ENCODE results near the gene SMCO2.
A peak's percentile ranks its signal among the peaks of the same experiment; 100 is the strongest.

Gene SMCO2

DNA sequence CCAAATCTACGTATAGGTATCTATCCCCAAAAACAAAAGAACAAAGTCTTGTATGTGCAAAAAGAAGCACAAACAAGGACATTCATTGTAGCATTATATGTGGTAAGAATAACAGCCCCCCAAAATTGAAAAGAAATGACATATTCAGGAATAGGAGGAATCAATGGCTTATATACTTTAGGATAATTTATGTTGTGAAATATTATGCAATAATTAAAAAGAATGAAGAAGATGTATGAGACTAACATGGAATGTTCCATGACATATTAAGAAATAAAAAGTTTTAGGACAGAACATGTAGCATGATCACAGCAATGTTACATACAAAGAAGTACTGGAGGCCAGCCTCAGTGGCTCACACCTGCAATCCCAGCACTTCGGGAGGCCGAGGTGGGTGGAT lies 9.1 kb downstream of the SMCO2 start:
- no peak for DNase-seq

DNA sequence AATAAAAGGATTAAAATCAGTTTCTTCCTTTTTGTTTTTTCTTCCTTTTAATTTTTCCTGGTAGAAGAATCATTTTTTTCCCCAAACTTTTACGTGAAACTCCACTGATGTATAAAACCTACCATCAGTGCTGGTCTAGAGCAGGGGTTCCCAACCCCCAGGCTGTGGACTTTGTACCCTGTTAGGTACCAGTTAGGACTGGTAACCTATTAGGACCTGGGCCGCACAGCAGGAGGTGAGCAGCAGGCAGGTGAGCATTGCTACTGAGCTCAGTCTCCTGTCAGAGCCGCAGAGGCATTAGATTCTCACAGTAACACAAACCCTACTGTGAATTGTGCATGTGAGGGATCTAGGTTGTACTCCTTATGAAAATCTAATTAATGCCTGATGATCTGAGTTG lies 10.1 kb downstream of the SMCO2 start:
- DNase-seq: no peak

DNA sequence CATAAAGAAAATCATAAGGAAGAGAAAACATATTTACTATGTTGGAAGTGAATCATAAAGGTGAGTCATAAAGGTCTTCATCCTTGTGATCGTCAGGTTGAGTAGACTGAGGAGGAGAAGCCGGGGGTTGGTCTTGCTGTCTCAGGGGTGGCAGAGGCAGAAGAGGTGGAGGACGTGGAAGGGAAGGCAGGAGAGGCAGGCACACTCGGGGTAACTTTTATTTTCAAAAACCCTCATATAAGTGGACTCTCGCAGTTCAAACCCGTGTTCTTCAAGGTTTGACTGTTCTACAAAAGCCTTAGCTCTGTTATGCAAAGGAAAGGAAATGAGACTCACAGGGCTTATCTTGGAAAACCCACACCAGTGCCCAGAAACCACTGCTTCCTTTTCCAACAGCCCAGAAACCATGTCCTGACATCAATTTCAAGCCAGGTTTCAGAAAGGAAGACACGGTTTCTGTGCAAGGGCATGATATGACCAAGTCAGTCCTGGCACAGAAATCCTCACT lies 14.0 kb downstream of the SMCO2 start:
- DNase-seq: no peak

- DNase-seq: no peak
These were observed 15.7 kb downstream of the SMCO2 start for GRCh38 chr12:27462151-27462694.

- peak; percentile 53 for DNase-seq
These were observed 16.3 kb downstream of the SMCO2 start for GRCh38 chr12:27462851-27463250.

DNA sequence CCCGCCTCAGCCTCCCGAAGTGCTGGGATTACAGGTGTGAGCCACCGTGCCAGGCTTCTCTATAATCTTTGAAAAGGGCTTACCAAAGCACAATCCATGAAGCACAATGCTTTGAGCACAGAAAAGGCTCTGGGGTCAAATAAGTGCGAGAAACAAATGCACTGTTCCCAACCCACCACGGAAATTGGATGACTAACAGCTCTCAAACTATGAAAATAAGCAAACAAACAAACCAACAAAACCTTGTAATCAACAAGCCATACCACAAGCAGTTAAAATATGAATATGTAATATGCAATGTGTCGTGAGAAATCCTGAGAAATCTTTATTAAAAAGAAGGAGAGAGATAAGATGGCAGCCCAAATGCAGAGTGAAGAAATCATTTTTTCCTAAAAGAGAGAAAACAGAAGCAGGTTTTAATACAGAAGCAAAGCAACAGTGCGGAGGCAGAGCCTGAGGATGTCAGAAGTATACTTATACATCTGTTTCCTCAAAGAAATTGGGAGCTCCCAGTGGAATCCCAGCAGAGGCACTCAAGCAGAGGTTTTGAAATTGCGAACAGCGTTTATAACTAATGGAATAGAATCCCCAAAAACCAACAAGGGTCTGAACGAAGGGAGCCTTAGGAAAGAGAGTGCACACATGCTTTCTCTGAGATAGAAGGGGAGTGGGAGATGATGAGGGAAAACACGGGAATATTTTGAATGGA lies 17.1 kb downstream of the SMCO2 start:
- DNase-seq: no peak

GRCh38 chr12:27464220-27464554 lies 17.7 kb downstream of the SMCO2 start:
- no peak for DNase-seq

GRCh38 chr12:27467641-27468040 lies 21.1 kb downstream of the SMCO2 start:
- DNase-seq: no peak

DNA sequence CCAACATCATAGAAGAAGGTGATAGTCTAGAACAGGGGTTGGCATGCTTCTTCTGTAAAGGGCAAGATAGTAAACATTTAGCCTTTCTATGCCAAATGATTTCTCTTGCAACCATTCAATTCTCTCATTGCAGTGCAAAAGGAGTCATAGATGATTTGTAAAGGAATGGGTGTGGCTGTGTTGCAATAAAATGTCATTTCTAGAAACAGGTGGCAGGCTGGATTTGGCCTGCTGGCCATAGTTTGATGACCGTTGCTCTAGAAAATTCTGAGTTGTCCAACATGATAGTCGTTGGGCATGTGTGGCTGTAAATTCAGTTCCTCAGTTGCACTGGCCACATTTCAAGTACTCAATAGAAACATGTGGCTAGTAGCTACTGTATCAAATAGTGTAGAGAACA lies 21.7 kb downstream of the SMCO2 start:
- DNase-seq: no peak

DNA sequence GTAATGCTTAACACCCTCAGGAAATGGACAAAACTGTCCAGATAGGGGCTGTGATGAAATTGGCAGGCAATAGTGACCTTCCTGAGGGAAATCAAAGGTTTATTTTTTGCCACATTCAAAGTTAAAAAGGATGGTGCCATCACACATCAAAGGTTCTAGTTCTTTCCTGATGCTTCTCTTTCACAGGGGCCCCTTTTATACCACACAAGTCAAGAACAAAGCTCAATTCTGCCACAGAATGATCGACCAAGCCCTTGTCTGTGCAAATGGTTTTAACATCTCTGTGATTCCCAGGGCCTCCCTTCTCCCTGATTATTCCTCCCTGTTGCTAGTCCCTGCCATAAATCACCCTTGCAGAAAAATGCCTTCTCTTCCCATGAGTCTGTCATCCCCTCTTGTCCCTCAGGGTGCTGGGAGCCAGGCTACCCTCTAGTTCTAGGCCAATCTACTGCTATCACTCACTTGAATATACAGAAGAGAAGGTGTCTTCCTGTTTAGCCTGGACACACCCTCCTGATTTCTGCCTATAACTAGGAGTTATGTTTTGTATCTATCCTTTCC lies 22.7 kb downstream of the SMCO2 start:
- DNase-seq: no peak

GRCh38 chr12:27472604-27473003 lies 26.1 kb downstream of the SMCO2 start:
- no peak for DNase-seq

- no peak for DNase-seq
These were observed 27.8 kb downstream of the SMCO2 start for GRCh38 chr12:27474344-27474743.

DNA sequence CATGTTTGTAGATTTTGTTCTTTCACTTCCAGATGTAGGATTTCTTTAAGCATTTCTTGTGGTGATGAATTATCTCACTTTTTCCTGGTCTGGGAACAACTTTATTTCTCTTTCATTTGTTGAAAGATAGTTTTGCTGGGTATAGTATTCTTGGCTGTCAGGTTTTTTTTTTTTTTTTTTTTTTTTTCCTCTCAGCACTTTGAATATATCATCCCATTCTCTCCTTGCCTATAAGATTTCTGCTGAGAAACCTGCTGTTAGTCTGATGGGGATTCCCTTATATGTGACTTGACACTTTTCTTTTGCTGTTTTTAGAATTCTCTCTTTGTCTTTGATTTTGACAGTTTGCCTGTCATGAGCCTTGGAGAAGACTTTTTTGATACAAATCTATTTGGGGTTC lies 30.5 kb downstream of the SMCO2 start:
- no peak for DNase-seq

DNA sequence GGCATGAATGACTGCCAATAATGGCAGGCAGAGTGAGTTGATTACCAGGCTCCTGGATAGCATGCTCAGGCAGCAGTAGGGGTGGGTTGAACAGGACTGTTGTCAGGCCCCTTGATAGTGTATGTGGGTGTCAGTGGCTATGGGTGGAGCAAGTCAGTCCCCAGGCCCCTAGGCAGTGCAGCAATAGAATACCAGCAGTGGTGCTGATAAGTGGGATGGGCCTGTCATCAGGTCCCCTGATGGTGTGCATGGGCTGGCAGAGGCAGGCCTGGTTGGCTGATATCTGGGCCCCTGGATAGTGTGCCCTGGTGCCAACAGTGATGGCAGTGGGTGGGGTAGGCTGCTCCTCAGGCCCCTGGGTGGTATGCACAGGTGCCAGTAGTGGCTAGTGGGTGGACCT lies 32.4 kb downstream of the SMCO2 start:
- DNase-seq: no peak

- no peak for DNase-seq
These were observed 33.5 kb downstream of the SMCO2 start for GRCh38 chr12:27480016-27480415.

GRCh38 chr12:27486961-27487360 lies 40.4 kb downstream of the SMCO2 start:
- DNase-seq: no peak

GRCh38 chr12:27488479-27488878 lies 41.9 kb downstream of the SMCO2 start:
- no peak for DNase-seq

DNA sequence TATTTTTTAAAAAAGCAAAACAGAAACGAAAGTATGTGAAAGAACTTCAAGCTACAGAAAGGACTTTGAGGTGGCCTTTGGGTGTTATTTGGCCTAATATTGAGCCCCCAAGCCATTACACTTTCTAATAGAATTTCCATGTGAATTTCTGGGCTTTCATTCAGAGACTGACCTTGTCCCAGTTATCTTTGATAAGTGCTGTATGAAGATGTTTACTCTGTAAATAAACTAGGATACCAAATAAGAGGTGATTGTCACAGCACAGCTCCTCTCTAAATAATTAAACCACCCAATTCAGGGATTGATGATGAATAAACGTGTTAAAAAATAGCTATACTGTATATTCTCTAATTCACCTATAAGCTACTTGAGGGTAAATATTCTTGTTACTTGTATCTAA lies 44.7 kb downstream of the SMCO2 start:
- DNase-seq: no peak

- DNase-seq: peak; percentile 38
These were observed 46.9 kb downstream of the SMCO2 start for GRCh38 chr12:27493260-27493940.

GRCh38 chr12:27497446-27497845 lies 50.9 kb downstream of the SMCO2 start:
- no peak for DNase-seq

- no peak for DNase-seq
These were observed 51.6 kb downstream of the SMCO2 start for GRCh38 chr12:27498149-27498548.

DNA sequence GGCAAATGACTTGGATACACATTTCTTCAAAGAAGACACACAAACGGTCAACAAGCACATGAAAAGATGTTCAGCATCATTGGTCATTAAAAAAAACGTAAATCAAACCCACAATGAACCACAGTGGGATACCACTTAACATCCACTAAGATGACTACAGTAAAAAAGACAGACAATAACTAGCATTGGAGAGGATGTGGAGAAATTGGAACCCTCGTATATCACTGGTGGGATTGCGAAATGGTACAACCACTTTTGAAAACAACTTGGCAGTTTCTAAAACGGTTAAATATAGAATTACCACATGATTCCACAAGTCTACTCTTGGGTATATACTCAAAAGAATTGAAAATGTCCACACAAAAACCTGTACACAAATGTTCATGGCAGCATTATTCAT lies 52.2 kb downstream of the SMCO2 start:
- no peak for DNase-seq

GRCh38 chr12:27499377-27499776 lies 52.8 kb downstream of the SMCO2 start:
- DNase-seq: no peak

- no peak for DNase-seq
These were observed 54.0 kb downstream of the SMCO2 start for GRCh38 chr12:27500546-27500945.
